AG04449 (cell line): Measurements from ENCODE around the gene FAM90A1.
"Not testable (repeated sequence)": the region's sequence is repeated elsewhere in the genome, so short reads cannot be mapped to it uniquely, and the experiment has no call there.

Source experiments
- CTCF ChIA-PET: fragments of 350-600 bp; formaldehyde crosslinking; extraction: SDS; loops from one replicate; lab custom pipeline; 2021; ENCODE audit warnings: antibody characterized with exemption; lab: Yijun Ruan, JAX
- POLR2A ChIA-PET: fragments of 400-600, 350-600 bp; formaldehyde crosslinking; extraction: SDS; loops from one replicate; lab custom pipeline; 2020; ENCODE audit warnings: antibody characterized with exemption, inconsistent platforms; lab: Yijun Ruan, JAX
- DNase-seq: peaks from one replicate; pipeline ENCODE4 v3.0.0-alpha.2; 2010; ENCODE audit warnings: low read depth, low spot score
- H3K4me3 ChIP-seq: 2 replicates; pipeline ENCODE4 v1.5.1; 2011; ENCODE audit warnings: low read depth, mild to moderate bottlenecking, control low read depth, low read length
- CTCF ChIP-seq: IDR thresholded peaks from one replicate; pipeline ENCODE4 v1.5.1; 2011; ENCODE audit warnings: mild to moderate bottlenecking, moderate library complexity, low read length, control low read depth, inconsistent platforms; ENCODE audit not compliant: insufficient read depth; ENCODE audit errors: missing control alignments

The FAM90A1 gene

DNA sequence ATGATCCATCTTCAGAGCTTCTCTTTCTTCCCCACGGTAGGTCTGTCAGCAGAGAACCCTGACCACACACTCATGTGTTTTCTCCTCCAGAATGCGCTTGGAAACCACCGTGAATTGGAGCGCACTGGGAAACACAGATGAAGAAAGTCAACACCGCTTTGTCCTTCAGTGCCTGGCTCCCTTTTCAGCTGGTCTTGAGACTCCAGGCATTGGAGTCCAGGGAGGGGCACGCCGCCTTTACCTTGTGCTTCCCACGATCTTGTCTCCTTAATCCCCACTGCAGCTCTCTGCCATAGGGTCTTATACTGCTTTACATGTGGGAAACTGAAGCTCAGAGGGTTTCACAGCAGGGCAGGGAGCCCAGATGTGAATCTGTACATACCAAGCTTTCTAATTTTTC lies 1.1 kb downstream of the FAM90A1 start:
- TF ChIP-seq CTCF = no peak
- ChIA-PET CTCF (interaction anchor here (1.4 kb wide), 1 partner anchor 118 kb away, joined by 5 read pairs; no protein-coding TSS in a partner anchor), POLR2A (no interaction called here)
- no peak for DNase-seq
- no peak overlapping the region for H3K4me3 ChIP-seq

GRCh38 chr12:8224782-8225181 lies 2.6 kb downstream of the FAM90A1 start:
- CTCF ChIA-PET, DNase-seq, POLR2A ChIA-PET, H3K4me3 ChIP-seq: not testable (repeated sequence)

- CTCF ChIA-PET = interaction anchor here (0.8 kb wide), 1 partner anchor 115 kb away, joined by 3 read pairs; no protein-coding TSS in a partner anchor
- H3K4me3 ChIP-seq, DNase-seq, POLR2A ChIA-PET: not testable (repeated sequence)
Observed at GRCh38 chr12:8223646-8224045, 3.8 kb downstream of the FAM90A1 start.

GRCh38 chr12:8222303-8222702 lies 5.1 kb downstream of the FAM90A1 start:
- H3K4me3 ChIP-seq, DNase-seq, CTCF ChIA-PET, POLR2A ChIA-PET: not testable (repeated sequence)

DNA sequence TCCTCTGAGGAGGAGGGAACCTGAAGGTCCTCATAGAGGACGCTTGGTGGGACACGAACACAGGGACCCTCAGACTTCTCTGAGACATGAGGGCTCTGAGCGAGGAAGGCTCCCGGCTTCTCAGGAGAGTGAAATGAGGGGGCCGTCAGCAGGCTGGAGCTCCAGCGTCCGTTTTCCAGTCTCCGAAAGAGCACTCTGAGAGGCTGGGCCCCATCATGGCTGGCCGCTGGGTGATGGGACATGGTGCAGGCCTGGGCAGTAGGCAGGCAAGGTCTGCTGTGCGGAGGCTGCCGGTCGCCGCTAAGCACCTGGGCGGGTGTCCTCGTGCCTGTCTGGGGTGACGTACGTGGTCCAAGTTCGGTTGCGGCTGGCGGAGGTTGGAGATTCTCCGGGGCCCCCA lies 5.6 kb downstream of the FAM90A1 start:
- POLR2A ChIA-PET, H3K4me3 ChIP-seq, DNase-seq, CTCF ChIA-PET: not testable (repeated sequence)

- POLR2A ChIA-PET, H3K4me3 ChIP-seq, CTCF ChIA-PET, DNase-seq: not testable (repeated sequence)
Observed at GRCh38 chr12:8221375-8221774, 6.0 kb downstream of the FAM90A1 start.

GRCh38 chr12:8218711-8219382 lies 8.6 kb downstream of the FAM90A1 start:
- DNase-seq, H3K4me3 ChIP-seq, POLR2A ChIA-PET, CTCF ChIA-PET: not testable (repeated sequence)

DNA sequence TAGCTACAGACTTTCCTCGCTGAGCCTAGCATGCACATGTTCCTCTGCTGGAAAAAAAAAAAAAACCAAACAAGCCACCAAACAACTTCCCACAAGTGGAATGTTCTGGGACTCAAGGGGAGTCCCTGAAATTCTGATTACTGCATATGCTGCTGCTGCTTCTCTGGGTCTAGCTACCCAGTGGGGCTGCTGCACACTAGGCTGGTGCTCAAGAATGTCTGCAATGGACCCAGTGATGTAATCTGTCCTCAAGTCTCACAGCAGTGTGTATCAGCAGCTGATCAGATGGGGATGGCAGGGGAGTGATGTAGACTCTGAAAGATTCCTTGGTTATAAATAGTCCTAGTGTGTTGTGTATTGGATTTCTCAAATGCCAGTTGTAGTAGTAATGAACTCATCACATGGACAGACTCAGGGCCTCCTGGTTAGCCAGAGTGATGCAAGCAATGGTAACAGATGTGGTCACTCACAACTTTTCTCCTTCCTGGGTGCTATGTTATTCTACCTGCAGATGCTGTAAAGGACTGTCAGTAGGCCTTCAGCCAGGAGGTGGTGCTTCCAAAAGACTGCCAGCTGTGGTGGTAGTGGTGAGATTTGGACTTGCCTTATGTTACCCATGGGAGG lies 29.6 kb downstream of the FAM90A1 start:
- POLR2A ChIA-PET, H3K4me3 ChIP-seq: not testable (repeated sequence)
- DNase-seq = peak; percentile 93
- CTCF ChIA-PET = interaction anchor here (1.0 to 1.4 kb wide), 2 partner anchors 34 to 88 kb away, joined by 4 read pairs; no protein-coding TSS in a partner anchor

GRCh38 chr12:8188088-8188487 lies 39.3 kb downstream of the FAM90A1 start:
- H3K4me3 ChIP-seq, CTCF ChIA-PET, DNase-seq, POLR2A ChIA-PET: not testable (repeated sequence)

- H3K4me3 ChIP-seq, POLR2A ChIA-PET, DNase-seq, CTCF ChIA-PET: not testable (repeated sequence)
Observed at GRCh38 chr12:8184206-8184605, 43.2 kb downstream of the FAM90A1 start.

GRCh38 chr12:8183346-8183745 lies 44.1 kb downstream of the FAM90A1 start:
- CTCF ChIA-PET, H3K4me3 ChIP-seq, POLR2A ChIA-PET, DNase-seq: not testable (repeated sequence)

- CTCF ChIA-PET, DNase-seq, H3K4me3 ChIP-seq, POLR2A ChIA-PET: not testable (repeated sequence)
Observed at GRCh38 chr12:8182923-8183322, 44.5 kb downstream of the FAM90A1 start.

GRCh38 chr12:8181271-8181670 lies 46.1 kb downstream of the FAM90A1 start:
- POLR2A ChIA-PET, DNase-seq, H3K4me3 ChIP-seq: not testable (repeated sequence)
- CTCF ChIA-PET = interaction anchor here (0.7 kb wide), 1 partner anchor 534 kb away, joined by 3 read pairs; no protein-coding TSS in a partner anchor
